Activated gamma-delta T cell treated with Interleukin-2 at 50 U/mL for 16 hours (primary cell): ENCODE data around the gene HLA-DQB1.
"Not testable (repeated sequence)": the region's sequence is repeated elsewhere in the genome, so short reads cannot be mapped to it uniquely, and the experiment has no call there.

Experiments
- DNase-seq: peaks from one replicate; pipeline ENCODE4 v3.0.0-alpha.2; 2020

HLA-DQB1 gene

DNA sequence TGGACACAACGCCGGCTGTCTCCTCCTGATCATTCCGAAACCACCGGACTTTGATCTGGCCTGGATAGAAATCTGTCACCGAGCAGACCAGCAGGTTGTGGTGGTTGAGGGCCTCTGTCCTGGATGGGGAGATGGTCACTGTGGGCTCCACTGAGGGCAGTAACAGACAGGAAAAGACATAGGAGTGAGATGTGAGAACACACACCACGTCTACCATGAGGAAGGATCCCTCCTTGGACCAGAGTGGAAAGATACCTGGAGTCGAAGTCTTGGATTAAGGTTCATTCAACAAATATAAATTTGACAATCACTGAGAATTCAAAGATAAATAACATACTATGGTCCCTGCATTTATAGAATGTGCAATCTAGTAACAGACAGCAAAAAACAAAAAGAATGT is 4.4 kb downstream of the HLA-DQB1 start:
- DNase-seq = no peak

DNA sequence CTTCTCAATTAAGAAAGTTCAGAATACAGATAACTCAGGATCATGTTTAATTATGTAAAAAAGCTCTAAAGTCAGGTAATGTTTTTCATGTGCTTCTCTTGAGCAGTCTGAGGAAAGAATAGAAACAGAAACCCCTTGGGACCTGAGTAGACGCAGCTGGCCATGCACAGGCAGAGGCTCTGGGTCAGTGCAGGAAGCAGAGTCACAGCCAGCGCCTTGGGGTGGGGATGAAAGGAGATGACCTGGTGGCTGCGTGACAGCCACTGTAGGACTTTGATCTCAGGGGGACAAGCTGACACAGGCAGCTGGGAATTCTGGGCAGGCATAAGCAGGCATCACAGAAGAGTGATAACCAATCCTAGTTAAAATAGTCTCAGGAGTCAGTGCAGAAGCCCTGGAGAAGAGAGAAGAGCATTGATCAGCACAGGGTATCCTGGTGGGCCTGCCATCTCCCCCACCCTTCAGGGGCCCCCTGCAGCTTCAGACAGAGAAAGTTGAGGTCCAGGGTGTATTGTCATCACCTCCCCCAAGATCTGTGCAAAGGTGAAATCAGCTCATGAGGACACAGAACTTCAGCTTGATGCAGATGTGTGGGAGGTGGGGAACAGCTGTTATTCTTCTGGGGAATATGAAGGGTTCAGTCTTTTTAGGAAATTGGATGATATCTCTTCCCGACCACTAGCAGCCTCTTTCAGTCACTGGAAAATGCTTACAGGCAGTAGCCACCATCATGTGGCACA is 6.4 kb downstream of the HLA-DQB1 start:
- no peak for DNase-seq

DNA sequence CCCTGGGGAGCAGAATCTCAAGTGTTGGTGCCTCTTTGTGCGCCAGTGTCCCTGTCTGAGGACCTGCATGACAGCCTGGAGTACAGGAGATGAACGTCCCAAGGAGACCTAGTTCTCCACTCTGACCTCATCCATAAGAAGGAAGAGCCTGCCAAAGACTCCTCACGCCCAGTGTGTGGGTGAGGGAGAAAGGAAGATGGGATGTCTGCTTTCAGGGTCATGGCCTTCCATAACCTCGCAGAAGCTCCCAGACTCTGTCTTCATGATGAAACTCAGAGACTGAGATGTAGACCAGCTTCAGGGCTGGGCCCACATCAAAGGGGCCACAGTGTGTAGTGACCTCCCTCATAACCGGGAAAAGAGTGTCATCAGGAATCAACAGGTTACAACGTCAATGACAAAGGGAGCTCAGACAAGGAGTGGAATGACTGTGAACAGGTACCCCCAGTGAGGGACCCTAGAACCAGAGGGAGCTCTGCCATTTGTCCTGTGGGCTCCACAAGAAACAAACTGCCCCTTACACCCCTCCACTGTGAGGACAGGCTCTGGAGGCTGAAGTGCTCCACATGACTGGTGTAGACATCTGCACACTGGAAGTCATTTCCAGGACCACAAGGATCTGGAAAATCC is 8.1 kb downstream of the HLA-DQB1 start:
- DNase-seq = no peak

DNA sequence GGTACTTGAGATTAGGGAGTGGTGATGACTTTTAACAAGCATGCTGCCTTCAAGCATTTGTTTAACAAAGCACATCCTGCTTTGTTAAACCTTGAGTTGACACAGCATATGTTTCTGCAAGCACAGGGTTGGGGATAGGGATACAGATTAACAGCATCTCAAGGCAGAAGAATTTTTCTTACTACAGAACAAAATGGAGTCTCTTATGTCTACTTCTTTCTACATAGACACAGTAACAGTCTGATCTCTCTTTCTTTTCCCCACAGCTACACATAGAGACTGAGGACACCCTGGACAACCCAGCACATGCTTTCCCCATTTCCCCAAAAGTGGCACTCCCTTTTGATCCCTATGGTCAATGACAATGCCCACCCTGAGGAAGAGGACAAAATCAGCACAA is 8.6 kb downstream of the HLA-DQB1 start:
- not testable (repeated sequence) for DNase-seq

DNA sequence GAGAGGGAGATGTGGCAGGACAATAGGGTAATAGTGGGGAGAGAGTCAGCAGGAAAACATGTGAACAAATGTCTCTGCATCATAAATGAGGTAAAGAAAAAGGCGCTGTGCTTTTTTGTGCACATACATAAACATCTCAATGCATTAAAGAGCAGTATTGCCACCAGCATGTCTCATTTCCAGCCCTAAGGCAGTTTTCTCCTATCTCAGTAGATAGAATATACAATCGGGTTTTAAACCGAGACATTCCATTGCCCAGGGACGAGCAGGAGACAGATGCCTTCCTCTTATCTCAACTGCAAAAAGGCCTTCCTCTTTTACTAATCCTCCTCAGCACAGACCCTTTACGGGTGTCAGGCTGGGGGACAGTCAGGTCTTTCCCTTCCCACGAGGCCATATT is 9.1 kb downstream of the HLA-DQB1 start:
- not testable (repeated sequence) for DNase-seq

DNA sequence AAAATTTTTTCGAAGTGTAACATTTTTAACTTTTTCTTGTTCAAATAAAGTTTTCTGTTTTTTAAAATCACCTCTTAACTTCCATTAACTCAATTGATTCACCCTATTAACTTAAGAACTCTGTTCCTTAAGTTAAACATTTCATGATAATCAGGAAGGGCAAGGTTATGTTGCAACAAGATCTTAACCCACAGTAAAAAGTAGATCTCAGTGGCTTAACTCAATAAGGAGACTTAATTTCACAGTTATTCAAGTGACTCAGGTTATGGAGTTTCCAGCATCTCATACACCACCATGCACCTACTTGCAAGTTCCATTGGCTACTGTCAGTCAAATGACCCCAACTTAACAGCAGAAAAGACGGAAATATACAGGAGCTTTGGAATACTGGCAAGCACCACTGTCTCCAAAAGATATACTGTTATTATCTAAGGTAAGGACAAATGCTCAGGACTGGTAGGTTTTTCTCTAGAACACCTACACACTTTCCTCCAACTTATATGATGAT is 11.2 kb downstream of the HLA-DQB1 start:
- no peak for DNase-seq

DNA sequence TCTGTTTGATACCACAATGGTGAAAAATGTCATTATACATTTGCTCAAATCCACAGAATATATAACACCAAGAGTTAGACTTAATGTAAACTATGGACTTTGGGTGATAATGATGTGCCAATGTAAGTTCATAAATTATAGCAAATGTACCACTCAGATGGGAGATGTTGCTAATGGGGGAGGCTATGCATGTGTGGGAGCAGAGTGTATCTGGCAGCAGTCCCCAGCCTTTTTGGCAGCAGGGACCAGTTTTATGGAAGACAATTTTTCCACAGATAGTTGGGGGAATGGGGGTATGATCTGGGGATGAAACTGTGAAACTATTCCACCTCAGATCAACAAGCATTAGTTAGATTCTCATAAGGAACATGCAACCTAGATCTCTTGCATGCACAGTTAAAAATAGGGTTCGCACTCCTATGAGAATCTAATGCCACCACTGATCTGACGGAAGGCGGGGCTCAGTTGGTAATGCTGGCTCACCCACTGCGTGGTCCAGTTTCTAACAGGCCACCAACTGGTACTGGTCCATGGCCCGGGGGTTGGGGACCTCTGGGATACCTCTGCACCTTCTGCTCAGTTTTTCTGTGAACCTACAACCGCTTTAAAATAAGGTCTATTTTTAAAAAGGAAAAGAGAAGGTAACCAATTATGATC is 21.3 kb downstream of the HLA-DQB1 start:
- DNase-seq = no peak

DNA sequence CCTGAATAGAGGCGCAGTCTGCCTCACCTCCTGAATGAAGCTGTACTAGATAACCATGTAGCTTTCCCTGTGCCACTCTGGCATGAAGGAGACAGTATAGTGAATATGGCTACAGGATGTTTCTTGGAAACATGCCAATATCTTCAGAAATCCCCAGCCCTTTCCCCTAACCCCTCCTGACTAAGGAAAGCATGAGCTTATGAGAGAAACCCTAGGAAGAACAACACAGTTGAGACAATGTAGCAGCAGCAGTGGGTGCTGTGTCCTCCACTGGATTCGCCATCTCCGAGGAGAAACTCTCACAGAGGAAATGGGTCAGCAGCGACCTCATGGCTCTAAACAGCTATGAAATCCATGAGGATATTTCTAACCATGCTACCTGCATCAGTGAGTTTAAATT is 22.6 kb downstream of the HLA-DQB1 start:
- DNase-seq = no peak

DNA sequence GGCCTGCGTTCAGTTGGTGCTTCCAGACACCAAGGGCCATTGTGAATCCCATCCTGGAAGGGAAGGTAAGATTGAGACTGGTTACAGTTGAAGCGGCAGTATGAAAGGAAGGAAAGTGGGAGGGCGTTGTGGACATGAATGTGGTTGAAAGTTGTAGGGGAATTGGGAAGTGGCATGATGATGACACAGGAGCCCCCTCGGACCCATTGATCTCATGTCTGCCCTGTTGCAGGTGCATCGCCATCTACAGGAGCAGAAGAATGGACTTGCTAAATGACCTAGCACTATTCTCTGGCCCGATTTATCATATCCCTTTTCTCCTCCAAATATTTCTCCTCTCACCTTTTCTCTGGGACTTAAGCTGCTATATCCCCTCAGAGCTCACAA is 23.7 kb downstream of the HLA-DQB1 start:
- no peak for DNase-seq

DNA sequence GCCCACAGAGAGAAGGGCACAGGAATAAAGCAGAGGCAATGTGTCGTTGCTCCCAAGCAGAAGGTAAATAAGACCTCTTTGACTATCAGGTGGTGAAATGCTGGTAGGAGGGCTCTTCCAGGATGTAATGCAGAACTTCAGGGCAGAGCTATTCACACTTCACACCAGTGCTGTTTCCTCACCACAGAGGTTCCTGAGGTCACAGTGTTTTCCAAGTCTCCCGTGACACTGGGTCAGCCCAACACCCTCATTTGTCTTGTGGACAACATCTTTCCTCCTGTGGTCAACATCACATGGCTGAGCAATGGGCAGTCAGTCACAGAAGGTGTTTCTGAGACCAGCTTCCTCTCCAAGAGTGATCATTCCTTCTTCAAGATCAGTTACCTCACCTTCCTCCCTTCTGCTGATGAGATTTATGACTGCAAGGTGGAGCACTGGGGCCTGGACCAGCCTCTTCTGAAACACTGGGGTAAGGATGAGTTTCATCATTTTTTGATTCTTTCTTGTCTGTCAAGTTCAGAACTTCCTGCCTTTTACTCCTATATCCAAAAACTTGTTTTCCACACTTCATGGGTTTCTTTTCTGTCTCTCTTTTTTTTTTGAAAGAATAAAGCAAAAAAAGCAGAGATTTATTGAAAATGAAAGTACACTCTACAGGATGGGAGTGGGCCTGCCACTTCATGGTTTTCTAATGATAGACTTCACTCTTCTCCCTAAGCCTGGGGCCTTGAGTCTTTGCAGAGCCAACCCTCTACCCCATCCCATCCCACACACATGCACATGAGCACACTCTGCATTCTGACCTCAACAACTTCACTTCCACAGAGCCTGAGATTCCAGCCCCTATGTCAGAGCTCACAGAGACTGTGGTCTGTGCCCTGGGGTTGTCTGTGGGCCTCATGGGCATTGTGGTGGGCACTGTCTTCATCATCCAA is 24.4 kb downstream of the HLA-DQB1 start:
- peak; percentile 13 for DNase-seq

DNA sequence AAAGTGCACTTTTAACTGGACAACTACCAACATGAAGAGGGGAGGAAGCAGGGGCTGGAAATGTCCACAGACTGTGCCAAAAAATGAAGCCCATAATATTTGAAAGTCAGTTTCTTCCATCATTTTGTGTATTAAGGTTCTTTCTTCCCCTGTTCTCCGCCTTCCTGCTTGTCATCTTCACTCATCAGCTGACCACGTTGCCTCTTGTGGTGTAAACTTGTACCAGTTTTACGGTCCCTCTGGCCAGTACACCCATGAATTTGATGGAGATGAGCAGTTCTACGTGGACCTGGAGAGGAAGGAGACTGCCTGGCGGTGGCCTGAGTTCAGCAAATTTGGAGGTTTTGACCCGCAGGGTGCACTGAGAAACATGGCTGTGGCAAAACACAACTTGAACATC is 25.3 kb downstream of the HLA-DQB1 start:
- DNase-seq = no peak

DNA sequence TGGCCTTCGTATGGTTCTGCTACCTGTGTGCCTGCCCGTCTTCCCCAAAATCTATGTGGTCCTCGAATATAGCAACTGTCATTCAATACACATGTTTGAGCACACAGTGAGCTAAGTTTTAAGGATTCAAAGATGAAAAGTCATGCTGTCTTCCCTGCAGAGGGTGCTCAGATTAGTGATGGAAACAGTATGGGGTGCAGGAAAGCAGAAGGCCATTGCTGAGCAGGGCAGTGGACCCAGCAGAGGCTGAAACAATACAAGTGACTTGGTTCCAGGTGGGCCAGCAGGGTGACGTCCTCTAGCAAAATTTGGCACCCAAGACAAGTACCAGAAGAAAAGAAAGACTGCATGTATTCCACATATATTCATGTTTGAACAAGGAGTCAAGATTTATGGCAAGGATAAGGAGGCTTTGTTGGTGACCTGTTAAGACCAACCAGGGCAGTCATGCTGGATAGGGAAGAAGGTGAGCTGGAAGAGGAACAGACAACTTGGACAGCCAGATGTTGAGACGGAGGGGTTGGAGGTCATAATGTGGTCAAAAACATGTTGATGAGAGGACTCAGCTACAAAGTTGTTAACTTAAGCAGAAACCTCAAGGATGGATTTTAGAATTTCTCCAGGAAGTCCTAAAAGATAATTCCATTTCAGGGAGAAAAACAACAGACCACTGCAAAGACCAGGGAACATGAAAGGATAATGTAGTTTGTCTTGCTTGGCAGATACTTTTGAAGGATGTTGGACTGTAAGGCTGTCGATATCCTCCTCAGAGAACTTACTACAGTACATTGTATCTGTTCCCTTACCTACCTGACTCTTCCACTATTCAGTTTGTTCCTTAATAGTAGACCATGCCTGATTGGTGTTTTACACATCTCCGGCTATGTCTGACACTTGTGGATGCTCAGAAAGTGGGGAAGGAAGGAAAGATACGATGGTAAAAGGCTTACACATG is 26.7 kb downstream of the HLA-DQB1 start:
- DNase-seq = no peak

DNA sequence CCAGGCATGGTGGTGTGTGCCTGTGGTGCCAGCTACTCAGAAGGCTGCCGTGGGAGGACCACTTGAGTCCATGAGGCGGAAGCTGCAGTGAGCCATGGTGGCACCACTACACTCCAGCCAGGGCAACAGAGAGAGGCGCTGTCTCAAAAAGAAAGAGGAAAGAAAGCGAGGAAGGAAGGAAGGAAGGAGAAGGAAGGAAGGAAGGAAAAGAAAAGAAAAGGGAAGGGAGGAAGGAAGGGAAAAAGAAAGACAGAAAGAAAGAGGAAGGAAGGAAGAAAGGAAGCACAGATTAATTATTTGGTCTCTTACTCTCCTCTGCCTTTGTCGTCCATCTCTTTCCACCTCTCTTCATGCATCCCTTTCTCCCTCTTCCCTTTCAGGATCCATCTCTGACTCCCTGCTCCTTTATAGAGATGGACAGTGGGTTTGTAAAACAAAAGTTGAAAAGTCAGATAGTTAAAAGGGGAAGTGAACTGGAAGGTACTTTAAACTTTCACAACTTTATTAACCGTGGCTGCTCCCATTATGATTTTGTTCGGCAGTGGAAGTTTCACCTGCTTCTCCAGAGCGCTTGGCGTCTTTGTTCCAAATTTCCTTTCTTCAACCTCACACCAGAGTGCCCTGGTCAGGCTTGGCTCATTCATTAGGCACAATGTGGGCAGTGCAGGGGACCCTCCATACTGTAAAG is 27.8 kb downstream of the HLA-DQB1 start:
- no peak for DNase-seq

DNA sequence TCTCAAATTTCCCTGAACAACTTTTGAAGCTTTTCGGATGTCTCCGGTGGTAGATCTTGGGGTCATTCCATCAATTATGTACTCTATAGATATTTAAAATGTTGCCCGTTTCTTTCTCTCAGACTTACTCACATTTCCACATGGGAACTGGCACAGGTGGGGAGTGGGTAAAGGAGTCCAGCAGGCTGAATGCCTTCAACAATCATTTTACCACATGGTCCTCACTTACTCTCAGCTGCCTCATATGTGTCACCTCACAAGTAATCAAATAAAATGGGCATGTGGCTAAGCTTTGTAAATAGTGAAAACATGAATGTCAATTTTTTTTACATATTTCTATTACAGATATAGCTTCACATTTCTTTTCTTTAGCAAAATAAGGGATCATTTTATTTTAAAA is 28.6 kb downstream of the HLA-DQB1 start:
- no peak for DNase-seq

DNA sequence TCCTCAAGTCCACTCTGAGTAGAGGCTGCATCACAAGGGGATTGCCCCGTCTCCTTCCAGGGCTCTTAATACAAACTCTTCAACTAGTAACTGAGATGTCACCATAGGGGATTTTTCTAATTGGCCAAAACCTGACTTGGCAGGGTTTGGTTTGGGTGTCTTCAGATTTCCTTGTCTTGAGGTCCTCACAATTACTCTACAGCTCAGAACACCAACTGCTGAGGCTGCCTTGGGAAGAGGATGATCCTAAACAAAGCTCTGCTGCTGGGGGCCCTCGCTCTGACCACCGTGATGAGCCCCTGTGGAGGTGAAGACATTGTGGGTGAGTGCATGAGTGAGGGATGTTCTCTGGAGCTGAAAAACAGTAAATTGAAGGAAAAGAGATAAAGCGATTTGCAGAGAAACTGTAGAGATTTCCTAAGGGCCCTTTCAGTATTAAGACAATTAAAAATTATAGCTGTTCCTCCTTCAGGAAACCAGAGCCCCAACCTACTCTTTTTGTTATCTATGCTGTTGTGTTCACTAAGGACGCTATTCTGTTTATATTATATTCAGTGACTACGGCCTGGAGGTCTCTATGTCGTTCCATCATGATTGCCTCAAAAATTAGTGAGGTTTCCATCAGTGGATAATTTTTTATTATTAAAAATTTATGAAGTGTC is 29.1 kb downstream of the HLA-DQB1 start, which contains the start of gene HLA-DQA1:
TSS of gene HLA-DQA1 (plus strand) at position 188 of the 662 bp plus-strand sequence. CDS start at position 241, 53 bp downstream.
- no peak for DNase-seq

DNA sequence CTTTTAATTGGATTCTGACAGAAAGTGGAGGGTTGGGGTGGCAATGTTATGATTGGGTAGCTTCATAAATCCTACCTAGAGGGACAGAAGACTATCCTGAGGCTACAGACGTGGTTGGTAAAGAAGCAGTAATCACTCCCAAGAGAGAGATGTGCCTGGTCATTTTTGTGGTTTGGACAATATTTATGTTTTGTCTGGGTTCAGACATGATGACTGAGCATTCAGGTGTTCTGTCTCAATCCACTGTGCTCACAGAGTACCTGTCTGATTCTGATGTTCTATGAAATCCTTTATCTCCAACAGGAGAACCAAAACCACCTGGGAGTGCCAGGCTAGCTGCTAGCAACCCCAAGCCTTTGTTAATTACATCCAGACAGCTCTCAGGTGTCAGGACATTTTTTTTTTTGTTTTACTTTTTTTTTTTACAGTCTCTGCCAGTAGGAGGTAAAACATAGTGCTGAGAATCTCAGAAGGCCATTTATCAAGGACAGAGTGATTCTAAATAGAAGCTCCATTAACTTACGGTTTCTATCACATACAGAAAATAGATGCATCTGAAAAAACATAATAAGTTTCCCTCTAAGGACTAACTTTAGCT is 30.8 kb downstream of the HLA-DQB1 start:
- DNase-seq = no peak

DNA sequence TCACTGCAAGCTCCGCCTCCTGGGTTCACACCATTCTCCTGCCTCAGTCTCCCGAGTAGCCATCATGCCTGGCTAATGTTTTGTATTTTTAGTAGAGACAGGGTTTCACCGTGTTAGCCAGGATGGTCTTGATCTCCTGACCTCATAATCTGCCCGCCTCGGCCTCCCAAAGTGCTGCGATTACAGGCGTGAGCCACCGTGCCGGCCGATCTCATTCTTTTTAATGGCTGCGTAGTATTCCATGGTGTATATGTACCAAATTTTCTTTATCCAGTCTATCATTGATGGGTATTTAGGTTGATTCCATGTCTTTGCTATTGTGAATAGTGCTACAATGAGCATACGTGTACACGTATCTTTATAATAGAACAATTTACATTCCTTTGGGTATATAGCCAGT is 36.7 kb downstream of the HLA-DQB1 start:
- DNase-seq = not testable (repeated sequence)

DNA sequence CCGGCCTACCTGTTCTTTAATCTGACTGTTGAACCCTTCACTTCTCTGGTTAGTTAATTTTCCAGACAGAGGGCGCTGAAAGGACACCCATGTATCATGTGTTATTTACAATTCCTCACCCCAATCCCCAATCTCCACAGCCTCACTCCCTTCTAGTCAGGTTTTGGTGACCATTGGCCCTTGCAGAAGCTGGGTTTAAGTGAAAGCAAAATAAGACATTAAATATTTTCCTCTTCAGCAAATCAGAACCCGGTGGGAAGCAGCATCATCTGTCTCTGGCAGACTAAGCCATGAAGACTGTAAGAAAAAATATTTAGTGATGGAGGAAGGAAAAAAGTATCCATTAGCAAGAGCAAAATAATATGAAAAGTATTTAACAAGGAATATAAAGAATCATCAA is 38.6 kb downstream of the HLA-DQB1 start:
- no peak for DNase-seq

DNA sequence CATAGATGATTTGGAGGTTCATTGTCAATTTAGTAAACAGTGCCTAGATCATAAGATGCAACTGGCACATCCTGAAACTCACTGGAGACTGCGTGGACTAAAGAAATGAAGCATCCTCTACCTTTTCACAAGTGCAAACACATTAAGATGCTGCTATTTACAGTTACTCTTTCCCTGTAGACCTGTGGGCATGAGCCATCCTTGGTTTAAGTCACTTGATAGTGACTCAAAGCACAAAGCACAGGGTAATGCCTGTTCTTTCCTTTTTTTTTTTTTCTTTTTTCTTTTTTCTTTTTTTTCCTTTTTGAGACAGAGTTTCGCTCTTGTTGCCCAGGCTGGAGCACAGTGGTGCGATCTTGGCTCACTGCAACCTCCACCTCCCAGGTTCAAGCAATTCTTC is 39.2 kb downstream of the HLA-DQB1 start:
- DNase-seq = no peak

DNA sequence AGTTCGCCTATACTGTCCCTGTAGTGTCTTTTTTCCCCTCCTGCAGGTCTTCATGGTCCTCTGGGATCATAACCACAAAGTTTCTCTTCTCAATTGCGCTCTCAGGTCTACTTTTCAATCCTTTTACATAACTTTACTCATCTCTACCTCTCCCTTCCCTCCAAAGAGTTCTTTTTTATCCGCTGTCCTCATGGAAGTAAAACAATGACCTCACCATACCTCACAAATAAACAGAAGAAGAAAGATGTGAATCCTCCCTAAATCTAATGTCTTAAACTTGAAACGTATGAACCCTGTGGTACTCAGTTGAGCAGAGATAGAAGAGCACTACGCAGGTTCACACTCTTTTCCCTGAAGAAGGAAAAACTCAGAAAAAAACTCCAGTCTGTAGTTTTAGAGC is 41.3 kb downstream of the HLA-DQB1 start:
- DNase-seq = no peak
